ENCODE data around the gene NFX1.
A peak's percentile ranks its signal among the peaks of the same experiment; 100 is the strongest.

GRCh38 chr9:33290247-33291030, at the start of gene NFX1:
- TF ChIP-seq GATA2 (IDR thresholded peaks at IDR 0.05; ENCODE audit: low read depth, low read length), result peak; percentile 44; the same call in 1 of the 2 replicates
- TF ChIP-seq GATA3 (IDR thresholded peaks at IDR 0.05; ENCODE audit: low read depth, low read length), result no peak

Data from SH-SY5Y (cell line).